HepG2 (cell line): ENCODE data around the gene EBF3. TPM values are rescaled to one million over a fixed set of nuclear protein-coding genes. Genes with fewer than 3 reads are reported as not detected.

Source experiments
- ATAC-seq: fragments of 200-7000 bp; cut with Tn5 transposase; 3 replicates; pipeline ENCODE4 v1.9.1; 2020; ENCODE audit warnings: mild to moderate bottlenecking, moderate library complexity
- BruUV-seq: library from RNA; stranded (reverse); fragments of 400-500 nt; replicated peaks from 2 replicates; lab custom pipeline; 2021; lab: Mats Ljungman, UMichigan
- CTCF ChIA-PET: fragments of 300-600 bp; formaldehyde crosslinking; extraction: SDS; loops from one replicate; lab custom pipeline; 2021; ENCODE audit warnings: low total read pairs, inconsistent platforms, low intra/inter-chr PET ratio; lab: Yijun Ruan, JAX
- POLR2A ChIA-PET: fragments of 350-600 bp; sonication (Branson Sonifier 250); formaldehyde crosslinking; loops from one replicate; lab custom pipeline; 2020; ENCODE audit warnings: antibody characterized with exemption, inconsistent platforms; lab: Yijun Ruan, JAX
- DNase-seq: peaks from one replicate; pipeline ENCODE4 v3.0.0-alpha.2; 2015; ENCODE audit warnings: low spot score
- FAIRE-seq: peaks from 3 replicates; lab custom pipeline; 2011; peaks lifted over from hg19 to GRCh38; lab: Jason Lieb, UNC
- H2AFZ ChIP-seq: one replicate; pipeline ENCODE4 v1.6.1; 2011; ENCODE audit warnings: low read length, inconsistent platforms
- H3K27ac ChIP-seq: fragments of 300-600 bp; 3 replicates; pipeline ENCODE4 v1.8.0; 2011; ENCODE audit warnings: mixed run types, mild to moderate bottlenecking, mixed read lengths, low read length, inconsistent platforms; ENCODE audit not compliant: insufficient read depth; ENCODE audit errors: extremely low read length
- H3K27me3 ChIP-seq, 2 experiments: fragments of 200-600 bp in 1 of 2; 2 replicates in 1 of 2; 3 replicates in 1 of 2; pipeline versions ENCODE4 v1.6.0 to v1.8.0; 2011; ENCODE audit warnings: low read length in 2 of 2, mild to moderate bottlenecking in 2 of 2, moderate library complexity in 2 of 2, inconsistent platforms in 1 of 2; ENCODE audit not compliant: insufficient read depth in 2 of 2, control insufficient read depth in 1 of 2
- H3K36me3 ChIP-seq, 2 experiments: fragments of 200-600 bp in 1 of 2; replicated peaks in 1 of 2; 2 replicates in 1 of 2; 3 replicates in 1 of 2; pipeline versions ENCODE4 v1.5.1 to v1.8.0; 2011; ENCODE audit warnings: low read length in 2 of 2, inconsistent platforms in 1 of 2; ENCODE audit not compliant: insufficient read depth in 2 of 2, control insufficient read depth in 1 of 2
- H3K4me1 ChIP-seq: 2 replicates; pipeline ENCODE4 v1.5.1; 2012; ENCODE audit warnings: low read length, inconsistent platforms; ENCODE audit not compliant: insufficient read depth
- H3K4me2 ChIP-seq: 2 replicates; pipeline ENCODE4 v1.6.0; 2011; ENCODE audit warnings: low read depth, low read length, inconsistent platforms
- H3K4me3 ChIP-seq, 3 experiments: fragments of 200-600 bp in 1 of 3; sonication (generic), shearing (Covaris generic) in 1 of 3; replicated peaks in 1 of 3; 2 replicates each; pipeline ENCODE4 v1.5.1; 2011 to 2016; ENCODE audit warnings: low read length in 3 of 3, inconsistent platforms in 2 of 3, low read depth in 2 of 3, mild to moderate bottlenecking in 2 of 3, control low read depth in 1 of 3, mixed read lengths in 1 of 3; ENCODE audit not compliant: insufficient read depth in 1 of 3
- H3K79me2 ChIP-seq: one replicate; pipeline ENCODE4 v1.6.1; 2011; ENCODE audit warnings: low read length, inconsistent platforms; ENCODE audit not compliant: insufficient read depth
- H3K9ac ChIP-seq: 2 replicates; pipeline ENCODE4 v1.6.0; 2011; ENCODE audit warnings: mild to moderate bottlenecking, low read depth, low read length, inconsistent platforms; ENCODE audit not compliant: insufficient read depth
- H3K9me3 ChIP-seq: 2 replicates; pipeline ENCODE4 v1.5.1; 2012; ENCODE audit warnings: mild to moderate bottlenecking, low read length
- H4K20me1 ChIP-seq: 2 replicates; pipeline ENCODE4 v1.6.0; 2011; ENCODE audit warnings: inconsistent platforms, mild to moderate bottlenecking, low read length, moderate library complexity; ENCODE audit not compliant: insufficient read depth
- CREB1 ChIP-seq, 2 experiments: fragments of 450-650 bp in 1 of 2; IDR thresholded peaks; 2 replicates each; pipeline ENCODE4 v1.6.1; 2016 to 2017; ENCODE audit warnings: control low read depth in 1 of 2, mild to moderate bottlenecking in 1 of 2, missing compliant biosample characterization in 1 of 2, missing genetic modification characterization in 1 of 2
- DDIT3 ChIP-seq: sonication (generic); formaldehyde crosslinking; IDR thresholded peaks from 2 replicates; pipeline ENCODE4 v1.4.0; 2020; ENCODE audit warnings: mild to moderate bottlenecking, missing genetic modification reagents
- JUN ChIP-seq: sonication (generic); formaldehyde crosslinking; IDR thresholded peaks from 2 replicates; pipeline ENCODE4 v1.4.0; 2020; ENCODE audit warnings: mild to moderate bottlenecking, missing genetic modification reagents
- KLF6 ChIP-seq: IDR thresholded peaks from 2 replicates; pipeline ENCODE4 v1.8.0; 2016; ENCODE audit warnings: missing biosample characterization, missing genetic modification reagents
- KMT2B ChIP-seq: IDR thresholded peaks from 2 replicates; pipeline ENCODE4 v1.6.1; 2016; ENCODE audit warnings: missing genetic modification reagents, missing compliant biosample characterization
- SATB2 ChIP-seq: sonication (generic); formaldehyde crosslinking; IDR thresholded peaks from 2 replicates; pipeline ENCODE4 v1.5.0; 2020; ENCODE audit warnings: missing genetic modification reagents
- SRSF9 ChIP-seq: fragments of 200-400 bp; formaldehyde crosslinking; IDR thresholded peaks from 2 replicates; pipeline ENCODE4 v1.6.1; 2018; ENCODE audit warnings: borderline replicate concordance, mild to moderate bottlenecking, low read depth, low read length; ENCODE audit not compliant: insufficient read depth, poor library complexity, severe bottlenecking
- ZNF101 ChIP-seq: sonication (generic); formaldehyde crosslinking; IDR thresholded peaks from 2 replicates; pipeline ENCODE4 v1.4.0; 2020; ENCODE audit warnings: mild to moderate bottlenecking, low read depth, missing genetic modification reagents, borderline replicate concordance
- ZNF644 ChIP-seq: IDR thresholded peaks from 2 replicates; pipeline ENCODE4 v1.6.1; 2016; ENCODE audit warnings: low read depth
- WGBS: methylation state at CpG from one replicate; pipeline ENCODE4 v1.1.6; 2017; ENCODE audit warnings: low lambda C conversion rate; 5-methylcytosine and 5-hydroxymethylcytosine counted together
- in situ Hi-C: cut with HindIII; loops from 2 replicates; pipeline ENCODE4 v1.10.0; 2017; ENCODE audit warnings: low pct_unique_long_range_greater_than_20kb; ENCODE audit not compliant: extremely low pct_ligation_motif_present
- intact Hi-C: fragments of 100-400 bp; cut with micrococcal nuclease; formaldehyde crosslinking; loops from one replicate; pipeline ENCODE4 v1.10.0; 2022; ENCODE audit not compliant: unreplicated experiment
- polyA plus RNA-seq, 8 experiments: library from polyadenylated mRNA; depleted of rRNA in 3 of 8; stranded (reverse) in 7 of 8; unstranded in 1 of 8; fragments of >200 nt; fragmentation: Illumina TruSeq in 4 of 8; extraction: Trizol in 4 of 8; gene quantifications; 2 replicates each; pipeline versions ENCODE4 v1.2.1 to v1.2.3, GENCODE V29; 2011 to 2016; ENCODE audit warnings: low read depth in 4 of 8, missing spikeins in 1 of 8, mixed read lengths in 1 of 8; ENCODE audit not compliant: insufficient read depth in 1 of 8
- total RNA-seq, 5 experiments: library from RNA; depleted of rRNA; stranded (reverse); fragments of >200 nt; fragmentation: Illumina TruSeq; extraction: Trizol; gene quantifications; 2 replicates each; pipeline ENCODE4 v1.2.3, GENCODE V29; 2016; ENCODE audit warnings: low read depth in 1 of 5

Gene EBF3
- total and polyA plus RNA-seq, 2 of the 13 experiments (the other 11 are each of a cell fraction or from before 2014, with no cell fraction given), result not detected

- Histone ChIP-seq H3K79me2 (no peaks in the 10 kb centered on the region), H3K27ac (no peak overlapping the region), H3K4me3 (no peak overlapping the region), H2AFZ (no peak overlapping the region), H3K4me1 (no peaks in the 10 kb centered on the region), H3K9ac (no peak overlapping the region), H3K4me2 (no peak overlapping the region), H3K27me3 (peaks cover 0 to 10% of the 10 kb centered on the region in 2 experiments; a peak in 1 of 5 replicates), H4K20me1 (no peaks in the 10 kb centered on the region), H3K36me3 (no peaks in the 10 kb centered on the region), H3K9me3 (no peaks in the 10 kb centered on the region)
- intact Hi-C loops, result no loop called here
- DNase-seq, result no peak
- no peak for ATAC-seq
- no TSS peak for BruUV-seq
- ChIA-PET POLR2A (no interaction called here), CTCF (no interaction called here)
- in situ Hi-C loops, result no loop called here
- TF ChIP-seq DDIT3 (CRISPR knock-in tag), result no peak
- TF ChIP-seq KMT2B (CRISPR knock-in tag), result no peak
- no peak for TF ChIP-seq ZNF101
- no peak for TF ChIP-seq ZNF644 (CRISPR knock-in tag)
- no peak for TF ChIP-seq JUN (CRISPR knock-in tag)
- TF ChIP-seq SRSF9, result no peak
- no peak for TF ChIP-seq KLF6 (CRISPR knock-in tag)
- TF ChIP-seq CREB1 (IDR thresholded peaks at IDR 0.05), result no peak
- TF ChIP-seq CREB1 (CRISPR knock-in tag; IDR thresholded peaks at IDR 0.05), result no peak
- TF ChIP-seq SATB2 (CRISPR knock-in tag), result no peak
- FAIRE-seq, result no peak
- WGBS, result 60% methylated on average over 14 of the region's 27 CpGs
Observed at GRCh38 chr10:129839285-129840195, 124.5 kb downstream of the EBF3 start.
